GM04504 (cell line): Measurements from ENCODE around the gene OAS3.

ENCODE experiments used
- DNase-seq: peaks from one replicate; pipeline ENCODE4 v3.0.0-alpha.2; 2012; ENCODE audit warnings: low read depth

OAS3 gene

GRCh38 chr12:112961536-112961935 is 23.3 kb downstream of the OAS3 start:
- no peak for DNase-seq

GRCh38 chr12:112962561-112962960 is 24.3 kb downstream of the OAS3 start:
- DNase-seq: no peak

- DNase-seq: no peak
These were observed 25.1 kb downstream of the OAS3 start for GRCh38 chr12:112963227-112963861.

- DNase-seq: no peak
These were observed 25.9 kb downstream of the OAS3 start for GRCh38 chr12:112964067-112964670.

- no peak for DNase-seq
These were observed 26.6 kb downstream of the OAS3 start for GRCh38 chr12:112964915-112965314.

- no peak for DNase-seq
These were observed 27.4 kb downstream of the OAS3 start for GRCh38 chr12:112965643-112966042.

- DNase-seq: no peak
These were observed 29.0 kb downstream of the OAS3 start for GRCh38 chr12:112967306-112967705.

GRCh38 chr12:112967858-112968257 is 29.6 kb downstream of the OAS3 start:
- no peak for DNase-seq

- no peak for DNase-seq
These were observed 31.5 kb downstream of the OAS3 start for GRCh38 chr12:112969547-112970306.

GRCh38 chr12:112970391-112970790 is 32.1 kb downstream of the OAS3 start:
- DNase-seq: no peak

GRCh38 chr12:112971248-112971647 is 33.0 kb downstream of the OAS3 start:
- no peak for DNase-seq

GRCh38 chr12:112973011-112973735 is 34.9 kb downstream of the OAS3 start:
- no peak for DNase-seq

- DNase-seq: no peak
These were observed 35.6 kb downstream of the OAS3 start for GRCh38 chr12:112973818-112974231.

- no peak for DNase-seq
These were observed 36.6 kb downstream of the OAS3 start for GRCh38 chr12:112974904-112975303.

GRCh38 chr12:112977139-112977538 is 38.9 kb downstream of the OAS3 start:
- DNase-seq: no peak

- no peak for DNase-seq
These were observed 39.4 kb downstream of the OAS3 start for GRCh38 chr12:112977641-112978040.

- DNase-seq: peak; percentile 76
These were observed 40.1 kb downstream of the OAS3 start, which contains the start of gene OAS2 for GRCh38 chr12:112978163-112979040. Gene OAS2 (plus strand): TSS chr12:112978519. CDS start chr12:112978609, 90 bp downstream.

- no peak for DNase-seq
These were observed 40.9 kb downstream of the OAS3 start for GRCh38 chr12:112979041-112979680.

- no peak for DNase-seq
These were observed 42.4 kb downstream of the OAS3 start for GRCh38 chr12:112980491-112981158.

GRCh38 chr12:112985642-112986290 is 47.5 kb downstream of the OAS3 start:
- no peak for DNase-seq
